ENCODE measurements around the gene ACSL1. TPM values are rescaled to one million over a fixed set of nuclear protein-coding genes. Genes with fewer than 3 reads are reported as not detected.

ACSL1 gene
- polyA plus RNA-seq, 2 donors: 41.9 to 46.5 TPM

GRCh38 chr4:184768296-184768695, 57.5 kb downstream of the ACSL1 start:
- no peaks in the 10 kb centered on the region for H3K4me1 ChIP-seq (ENCODE audit: control insufficient read depth in 2 of 2, insufficient read depth in 2 of 2, low read length in 1 of 2)
- no peaks in the 10 kb centered on the region for H3K27me3 ChIP-seq (ENCODE audit: control insufficient read depth in 1 of 2, insufficient read depth in 2 of 2, low read length in 2 of 2)
- H3K27ac ChIP-seq (ENCODE audit: low read depth in 2 of 2, low read length in 1 of 2): no peak overlapping the region
- no peaks in the 10 kb centered on the region for H3K9me3 ChIP-seq (ENCODE audit: control insufficient read depth in 2 of 2, insufficient read depth in 1 of 2, low read depth in 1 of 2, low read length in 1 of 2)
- H3K36me3 ChIP-seq (ENCODE audit: control insufficient read depth in 2 of 2, insufficient read depth in 2 of 2, low read length in 1 of 2): peaks cover 14 to 23% of the 10 kb centered on the region in 2 donors
- WGBS, 2 donors: 88 to 91% methylated on average over 5 of the region's 5 CpGs
- H3K4me3 ChIP-seq (ENCODE audit: low read depth in 1 of 2, low read length in 2 of 2): no peak overlapping the region

- H3K27me3 ChIP-seq (ENCODE audit: control insufficient read depth in 1 of 2, insufficient read depth in 2 of 2, low read length in 2 of 2): no peaks in the 10 kb centered on the region
- H3K27ac ChIP-seq (ENCODE audit: low read depth in 2 of 2, low read length in 1 of 2): no peak overlapping the region
- peaks cover 22 to 29% of the 10 kb centered on the region in 2 donors for H3K36me3 ChIP-seq (ENCODE audit: control insufficient read depth in 2 of 2, insufficient read depth in 2 of 2, low read length in 1 of 2)
- no peaks in the 10 kb centered on the region for H3K9me3 ChIP-seq (ENCODE audit: control insufficient read depth in 2 of 2, insufficient read depth in 1 of 2, low read depth in 1 of 2, low read length in 1 of 2)
- H3K4me1 ChIP-seq (ENCODE audit: control insufficient read depth in 2 of 2, insufficient read depth in 2 of 2, low read length in 1 of 2): no peaks in the 10 kb centered on the region
- WGBS, 2 donors: 94 to 95% methylated on average over 9 of the region's 9 CpGs
- H3K4me3 ChIP-seq (ENCODE audit: low read depth in 1 of 2, low read length in 2 of 2): no peak overlapping the region
Measured at GRCh38 chr4:184766446-184766845, 59.3 kb downstream of the ACSL1 start.

- Histone ChIP-seq H3K4me3 (ENCODE audit: low read depth in 1 of 2, low read length in 2 of 2) (no peak overlapping the region), H3K4me1 (ENCODE audit: control insufficient read depth in 2 of 2, insufficient read depth in 2 of 2, low read length in 1 of 2) (no peaks in the 10 kb centered on the region), H3K9me3 (ENCODE audit: control insufficient read depth in 2 of 2, insufficient read depth in 1 of 2, low read depth in 1 of 2, low read length in 1 of 2) (no peaks in the 10 kb centered on the region), H3K27ac (ENCODE audit: low read depth in 2 of 2, low read length in 1 of 2) (no peak overlapping the region), H3K27me3 (ENCODE audit: control insufficient read depth in 1 of 2, insufficient read depth in 2 of 2, low read length in 2 of 2) (no peaks in the 10 kb centered on the region), H3K36me3 (ENCODE audit: control insufficient read depth in 2 of 2, insufficient read depth in 2 of 2, low read length in 1 of 2) (peaks cover 23 to 29% of the 10 kb centered on the region in 2 donors)
- 86 to 87% methylated on average over 18 to 21 of the region's 21 CpGs for WGBS, 2 donors
Measured at GRCh38 chr4:184765473-184766340, 60.1 kb downstream of the ACSL1 start.

GRCh38 chr4:184764601-184765000, 61.2 kb downstream of the ACSL1 start:
- Histone ChIP-seq H3K36me3 (ENCODE audit: control insufficient read depth in 2 of 2, insufficient read depth in 2 of 2, low read length in 1 of 2) (peaks cover 29% of the 10 kb centered on the region in 2 donors), H3K4me1 (ENCODE audit: control insufficient read depth in 2 of 2, insufficient read depth in 2 of 2, low read length in 1 of 2) (no peaks in the 10 kb centered on the region), H3K9me3 (ENCODE audit: control insufficient read depth in 2 of 2, insufficient read depth in 1 of 2, low read depth in 1 of 2, low read length in 1 of 2) (no peaks in the 10 kb centered on the region), H3K27me3 (ENCODE audit: control insufficient read depth in 1 of 2, insufficient read depth in 2 of 2, low read length in 2 of 2) (no peaks in the 10 kb centered on the region), H3K27ac (ENCODE audit: low read depth in 2 of 2, low read length in 1 of 2) (no peak overlapping the region), H3K4me3 (ENCODE audit: low read depth in 1 of 2, low read length in 2 of 2) (no peak overlapping the region)
- 94 to 98% methylated on average over 4 of the region's 4 CpGs for WGBS, 2 donors

- WGBS, 2 donors: 86 to 89% methylated on average over 14 of the region's 14 CpGs
Measured at GRCh38 chr4:184763150-184763780, 62.5 kb downstream of the ACSL1 start.

GRCh38 chr4:184762100-184762499, 63.7 kb downstream of the ACSL1 start:
- no peaks in the 10 kb centered on the region for H3K27me3 ChIP-seq (ENCODE audit: control insufficient read depth in 1 of 2, insufficient read depth in 2 of 2, low read length in 2 of 2)
- no peaks in the 10 kb centered on the region for H3K9me3 ChIP-seq (ENCODE audit: control insufficient read depth in 2 of 2, insufficient read depth in 1 of 2, low read depth in 1 of 2, low read length in 1 of 2)
- WGBS, 2 donors: 77 to 83% methylated on average over 5 of the region's 5 CpGs
- H3K4me3 ChIP-seq (ENCODE audit: low read depth in 1 of 2, low read length in 2 of 2): no peak overlapping the region
- H3K27ac ChIP-seq (ENCODE audit: low read depth in 2 of 2, low read length in 1 of 2): no peak overlapping the region
- peaks cover 21 to 22% of the 10 kb centered on the region in 2 donors for H3K36me3 ChIP-seq (ENCODE audit: control insufficient read depth in 2 of 2, insufficient read depth in 2 of 2, low read length in 1 of 2)
- H3K4me1 ChIP-seq (ENCODE audit: control insufficient read depth in 2 of 2, insufficient read depth in 2 of 2, low read length in 1 of 2): no peaks in the 10 kb centered on the region

More at GRCh38 chr4:184763150-184763780, 62.5 kb downstream of the ACSL1 start:
- H3K4me3 ChIP-seq (ENCODE audit: low read depth in 1 of 2, low read length in 2 of 2): no peak overlapping the region
- no peaks in the 10 kb centered on the region for H3K4me1 ChIP-seq (ENCODE audit: control insufficient read depth in 2 of 2, insufficient read depth in 2 of 2, low read length in 1 of 2)
- no peak overlapping the region for H3K27ac ChIP-seq (ENCODE audit: low read depth in 2 of 2, low read length in 1 of 2)
- no peaks in the 10 kb centered on the region for H3K27me3 ChIP-seq (ENCODE audit: control insufficient read depth in 1 of 2, insufficient read depth in 2 of 2, low read length in 2 of 2)
- H3K9me3 ChIP-seq (ENCODE audit: control insufficient read depth in 2 of 2, insufficient read depth in 1 of 2, low read depth in 1 of 2, low read length in 1 of 2): no peaks in the 10 kb centered on the region
- peaks cover 26 to 29% of the 10 kb centered on the region in 2 donors for H3K36me3 ChIP-seq (ENCODE audit: control insufficient read depth in 2 of 2, insufficient read depth in 2 of 2, low read length in 1 of 2)

- Histone ChIP-seq H3K36me3 (ENCODE audit: control insufficient read depth in 2 of 2, insufficient read depth in 2 of 2, low read length in 1 of 2) (peaks cover 7 to 16% of the 10 kb centered on the region in 2 donors), H3K4me1 (ENCODE audit: control insufficient read depth in 2 of 2, insufficient read depth in 2 of 2, low read length in 1 of 2) (no peaks in the 10 kb centered on the region), H3K27ac (ENCODE audit: low read depth in 2 of 2, low read length in 1 of 2) (no peak overlapping the region), H3K4me3 (ENCODE audit: low read depth in 1 of 2, low read length in 2 of 2) (no peak overlapping the region), H3K27me3 (ENCODE audit: control insufficient read depth in 1 of 2, insufficient read depth in 2 of 2, low read length in 2 of 2) (no peaks in the 10 kb centered on the region), H3K9me3 (ENCODE audit: control insufficient read depth in 2 of 2, insufficient read depth in 1 of 2, low read depth in 1 of 2, low read length in 1 of 2) (no peaks in the 10 kb centered on the region)
- 92 to 94% methylated on average over 5 of the region's 5 CpGs for WGBS, 2 donors
Measured at GRCh38 chr4:184760681-184761080, 65.1 kb downstream of the ACSL1 start.

- no peak overlapping the region for H3K4me3 ChIP-seq (ENCODE audit: low read depth in 1 of 2, low read length in 2 of 2)
- no peaks in the 10 kb centered on the region for H3K4me1 ChIP-seq (ENCODE audit: control insufficient read depth in 2 of 2, insufficient read depth in 2 of 2, low read length in 1 of 2)
- no peak overlapping the region for H3K27ac ChIP-seq (ENCODE audit: low read depth in 2 of 2, low read length in 1 of 2)
- no peaks in the 10 kb centered on the region for H3K27me3 ChIP-seq (ENCODE audit: control insufficient read depth in 1 of 2, insufficient read depth in 2 of 2, low read length in 2 of 2)
- WGBS, 2 donors: 45 to 51% methylated on average over 2 of the region's 2 CpGs
- H3K9me3 ChIP-seq (ENCODE audit: control insufficient read depth in 2 of 2, insufficient read depth in 1 of 2, low read depth in 1 of 2, low read length in 1 of 2): no peaks in the 10 kb centered on the region
- peaks cover 4 to 13% of the 10 kb centered on the region in 2 donors for H3K36me3 ChIP-seq (ENCODE audit: control insufficient read depth in 2 of 2, insufficient read depth in 2 of 2, low read length in 1 of 2)
Measured at GRCh38 chr4:184757810-184758209, 68.0 kb downstream of the ACSL1 start.

GRCh38 chr4:184756399-184756798, 69.4 kb downstream of the ACSL1 start:
- Histone ChIP-seq H3K9me3 (ENCODE audit: control insufficient read depth in 2 of 2, insufficient read depth in 1 of 2, low read depth in 1 of 2, low read length in 1 of 2) (no peaks in the 10 kb centered on the region), H3K4me1 (ENCODE audit: control insufficient read depth in 2 of 2, insufficient read depth in 2 of 2, low read length in 1 of 2) (no peaks in the 10 kb centered on the region), H3K36me3 (ENCODE audit: control insufficient read depth in 2 of 2, insufficient read depth in 2 of 2, low read length in 1 of 2) (peaks cover 0 to 8% of the 10 kb centered on the region in 2 donors), H3K4me3 (ENCODE audit: low read depth in 1 of 2, low read length in 2 of 2) (no peak overlapping the region), H3K27me3 (ENCODE audit: control insufficient read depth in 1 of 2, insufficient read depth in 2 of 2, low read length in 2 of 2) (no peaks in the 10 kb centered on the region), H3K27ac (ENCODE audit: low read depth in 2 of 2, low read length in 1 of 2) (no peak overlapping the region)
- WGBS, 2 donors: 79 to 81% methylated on average over 6 of the region's 6 CpGs

All from esophagus (tissue), 2 donors.